ENCODE results near the gene RASAL1.

The RASAL1 gene

GRCh38 chr12:113093409-113094101 lies 42.0 kb downstream of the RASAL1 start:
- no peak for DNase-seq

DNA sequence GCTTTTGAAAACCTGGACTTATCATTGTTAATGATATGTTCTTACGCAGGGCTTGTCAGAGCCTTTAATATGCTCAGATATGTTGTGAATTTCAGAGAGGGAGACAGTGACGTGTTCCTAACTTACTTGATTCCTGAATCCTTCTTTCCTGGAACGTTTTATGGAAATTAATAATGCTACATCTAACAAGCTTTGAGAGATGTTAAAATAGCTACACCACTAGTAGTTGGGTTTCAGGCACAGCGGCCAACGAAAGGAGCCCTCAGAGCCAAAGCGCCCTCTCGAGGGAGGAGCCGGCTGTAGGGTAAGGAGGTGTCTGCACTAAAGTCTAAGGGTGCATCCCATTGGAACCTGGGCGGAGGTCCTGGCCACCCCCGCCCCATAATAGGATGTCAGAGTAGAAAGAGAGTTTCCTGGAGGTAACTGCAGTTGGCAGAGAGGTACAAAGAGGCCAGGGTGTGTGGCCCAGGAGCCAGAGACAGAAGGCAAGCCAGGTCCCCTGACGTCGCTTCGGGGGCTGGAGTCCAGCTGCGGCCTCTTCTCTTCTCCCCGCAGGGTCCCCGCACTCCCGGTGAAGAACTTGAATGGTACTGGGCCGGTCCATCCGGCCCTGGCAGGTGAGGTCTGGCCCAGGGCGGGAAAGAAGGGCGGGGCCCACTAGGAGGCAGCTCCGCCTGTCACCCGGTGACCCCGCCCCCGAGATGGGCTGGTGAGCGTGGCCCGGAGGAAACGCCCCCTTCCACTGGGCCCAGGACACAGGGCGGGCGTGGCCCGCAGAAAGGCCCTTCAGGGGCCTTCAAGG lies 42.8 kb downstream of the RASAL1 start:
- no peak for DNase-seq

DNA sequence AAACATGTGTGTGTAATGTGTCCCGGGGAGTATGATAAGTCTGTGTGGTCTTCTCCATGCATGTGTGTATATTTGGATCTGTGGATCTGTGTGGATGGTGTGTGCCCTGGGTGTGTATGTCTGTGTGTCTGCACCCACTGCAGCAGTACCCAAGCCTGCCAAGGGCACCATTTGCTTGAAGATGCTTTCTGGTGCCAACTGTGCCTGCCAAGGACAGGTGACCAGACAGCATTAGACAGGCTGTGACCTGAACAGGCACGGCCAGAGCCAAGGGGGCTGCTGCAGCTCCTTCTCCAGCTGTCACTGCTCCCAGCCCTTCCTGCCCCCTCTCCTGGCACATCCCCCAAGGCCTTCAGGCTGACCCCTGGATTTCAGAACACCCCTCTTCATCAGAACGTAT lies 44.1 kb downstream of the RASAL1 start:
- DNase-seq: no peak

- DNase-seq: no peak
These were observed 44.8 kb downstream of the RASAL1 start for GRCh38 chr12:113090740-113091139.

DNA sequence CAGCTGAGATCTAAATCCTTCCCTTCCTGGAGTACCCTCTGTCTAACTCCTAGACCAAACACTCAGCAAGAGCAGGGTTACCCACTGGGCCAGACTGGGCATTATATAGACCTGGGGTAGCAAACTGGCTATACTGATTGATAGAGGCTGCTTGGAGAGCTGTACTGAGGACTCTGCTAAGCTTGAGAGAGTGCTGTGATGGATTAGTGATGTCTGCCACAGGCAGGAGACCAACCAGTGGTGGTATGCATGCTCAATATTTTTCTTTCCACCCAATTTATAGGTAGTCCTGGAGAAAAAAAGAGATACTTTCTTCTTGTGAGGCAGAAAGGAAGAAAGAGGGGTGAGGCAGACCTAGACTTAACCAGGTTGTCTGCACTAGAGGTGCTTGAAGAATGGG lies 45.7 kb downstream of the RASAL1 start:
- DNase-seq: no peak

GRCh38 chr12:113088971-113089756 lies 46.4 kb downstream of the RASAL1 start:
- DNase-seq: no peak

DNA sequence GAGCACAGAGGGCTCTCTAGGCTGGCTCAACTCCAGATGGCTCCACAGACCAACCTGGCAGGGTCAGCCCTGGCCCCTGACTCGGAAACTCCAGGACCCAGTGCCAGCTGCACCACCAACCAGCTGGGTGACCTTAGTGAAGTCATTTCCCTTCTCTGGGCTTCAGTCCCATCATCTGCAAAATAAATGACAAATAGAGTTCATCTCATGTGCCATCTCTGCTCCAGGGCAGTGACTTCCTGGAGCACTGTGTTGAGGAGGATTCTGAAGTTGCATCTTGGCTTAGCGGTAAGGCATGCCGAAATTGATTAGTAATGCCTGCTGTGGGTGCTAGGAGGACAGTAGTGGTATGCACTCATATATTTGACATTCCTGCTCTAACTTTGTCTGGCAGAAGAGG lies 47.5 kb downstream of the RASAL1 start:
- DNase-seq: no peak

DNA sequence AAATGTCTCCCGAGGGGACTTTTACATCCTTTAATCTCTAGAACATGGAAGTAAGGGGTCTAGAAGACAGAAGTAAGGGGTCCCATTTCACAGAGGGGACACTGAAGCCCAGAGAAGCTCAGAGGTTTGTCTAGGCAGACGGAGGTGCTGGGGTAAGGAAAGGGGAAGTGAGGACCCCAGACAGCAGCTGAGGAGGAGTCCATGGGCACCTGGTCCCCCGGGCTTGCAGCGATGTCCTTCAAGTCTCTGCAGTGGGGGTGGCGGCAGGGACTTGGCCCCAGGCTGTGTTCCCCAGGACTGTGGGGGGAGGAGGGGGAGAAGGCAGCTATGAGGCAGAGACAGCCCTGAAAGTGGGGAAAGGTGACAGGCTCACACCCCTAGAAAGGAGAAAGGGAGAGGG lies 48.4 kb downstream of the RASAL1 start:
- DNase-seq: no peak

DNA sequence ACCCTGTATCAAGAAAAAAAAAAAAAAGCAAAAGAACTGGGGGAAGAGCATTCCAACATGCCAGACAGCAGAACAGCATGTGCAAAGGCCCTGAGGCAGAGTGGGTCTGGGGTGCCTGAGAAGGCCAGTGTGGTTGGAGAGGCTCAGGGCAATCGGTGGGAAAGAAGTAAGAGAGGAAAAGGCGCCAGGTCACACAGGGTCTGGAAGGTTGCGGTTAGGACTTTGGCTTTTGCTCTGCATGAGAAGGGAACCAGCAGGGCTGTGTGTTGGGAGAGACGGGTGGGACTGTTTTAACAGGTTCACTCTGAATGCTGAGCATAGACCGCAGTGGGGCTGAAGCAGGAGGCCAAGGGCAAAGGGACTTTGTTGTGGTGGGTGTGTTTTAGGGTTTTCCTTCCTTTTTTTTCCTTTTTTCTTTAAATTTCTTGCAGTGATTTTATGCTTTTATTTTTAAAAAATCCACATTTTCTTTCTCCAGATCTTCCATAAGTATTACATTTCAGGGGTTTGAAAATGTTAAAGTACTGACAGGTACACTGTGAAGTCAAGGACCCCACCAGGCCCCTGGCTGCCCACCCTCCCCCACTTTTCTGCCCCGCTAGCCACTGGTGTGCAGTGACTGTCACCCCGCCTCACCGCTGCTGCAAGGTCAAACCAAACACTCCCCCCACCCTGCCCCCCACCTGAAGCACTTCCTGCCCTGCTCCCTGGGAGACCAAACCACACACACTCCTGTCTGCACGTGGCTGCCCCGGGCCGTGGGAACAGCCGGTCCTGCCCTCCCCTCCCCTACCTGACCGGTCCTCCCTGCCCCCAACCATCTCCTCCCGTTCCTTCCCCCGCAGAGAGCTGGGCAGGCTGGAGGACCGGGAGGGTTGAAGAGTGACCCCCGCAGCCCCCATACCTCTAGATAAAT lies 49.1 kb downstream of the RASAL1 start:
- DNase-seq: no peak

- DNase-seq: no peak
These were observed 51.6 kb downstream of the RASAL1 start for GRCh38 chr12:113083863-113084435.

DNA sequence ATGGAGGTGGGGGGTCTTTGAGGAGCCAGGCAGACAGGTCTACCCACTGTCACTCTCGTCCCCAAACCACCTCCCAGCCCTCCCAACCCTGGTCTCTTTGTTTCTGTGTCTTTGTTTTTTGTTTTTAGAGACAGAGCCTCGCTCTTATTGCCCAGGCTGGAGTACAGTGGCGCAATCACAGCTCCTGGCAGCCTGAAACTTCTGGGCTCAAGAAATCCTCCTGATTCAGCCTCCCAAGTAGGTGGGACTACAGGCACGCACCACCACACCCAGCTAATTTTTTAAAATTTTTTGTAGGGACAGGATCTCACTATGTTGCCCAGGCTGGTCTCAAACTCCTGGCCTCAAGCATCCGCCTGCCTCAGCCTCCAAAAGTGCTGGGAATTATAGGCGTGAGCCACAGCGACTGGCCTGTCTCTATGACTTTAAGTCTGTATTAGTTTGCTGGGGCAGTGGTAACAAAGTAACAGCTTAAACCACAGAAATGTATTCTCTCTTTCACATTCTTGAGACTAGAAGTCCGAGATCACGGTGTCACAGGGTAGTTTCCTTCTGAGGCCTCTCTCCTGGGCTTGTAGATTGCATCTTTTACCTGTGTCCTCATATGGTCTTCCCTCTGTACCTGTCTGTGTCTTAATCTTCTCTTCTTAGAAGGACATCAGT lies 52.9 kb downstream of the RASAL1 start:
- DNase-seq: no peak

DNA sequence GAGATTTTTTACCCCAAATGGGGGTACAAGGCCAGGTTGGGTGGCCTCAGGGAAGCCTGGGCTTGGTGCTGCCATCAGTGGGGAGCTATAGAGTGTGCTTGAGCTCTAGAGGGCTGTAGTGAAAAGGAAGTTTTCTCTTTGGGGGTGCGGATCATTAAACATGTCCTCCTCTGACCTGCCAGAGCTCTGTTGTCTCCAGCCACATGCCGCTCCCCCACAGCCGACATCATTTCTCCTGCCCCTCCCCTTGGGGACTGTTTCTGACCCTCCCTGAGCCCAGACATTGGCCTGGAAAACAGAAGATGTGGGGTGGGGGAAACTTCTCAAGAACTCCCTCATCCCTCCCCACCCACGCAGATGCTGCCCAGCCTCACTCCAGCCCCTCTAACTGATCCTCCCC lies 53.7 kb downstream of the RASAL1 start:
- DNase-seq: no peak

DNA sequence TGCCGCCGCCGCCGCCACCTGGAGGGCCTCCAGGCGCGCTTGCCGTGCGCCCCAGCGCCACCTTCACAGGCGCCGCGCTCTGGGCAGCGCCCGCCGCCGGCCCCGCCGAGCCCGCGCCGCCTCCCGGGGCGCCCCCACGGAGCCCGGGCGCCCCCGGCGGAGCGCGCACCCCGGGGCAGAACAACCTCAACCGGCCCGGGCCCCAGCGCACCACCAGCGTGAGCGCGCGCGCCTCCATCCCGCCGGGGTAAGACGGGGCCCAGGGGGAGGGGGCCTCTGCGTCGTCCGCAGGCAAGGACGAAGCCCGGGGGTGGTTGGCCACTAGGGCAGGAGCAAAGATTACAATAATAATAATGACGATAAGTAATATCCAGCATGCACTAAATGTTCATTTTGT lies 57.7 kb downstream of the RASAL1 start:
- no peak for DNase-seq

DNA sequence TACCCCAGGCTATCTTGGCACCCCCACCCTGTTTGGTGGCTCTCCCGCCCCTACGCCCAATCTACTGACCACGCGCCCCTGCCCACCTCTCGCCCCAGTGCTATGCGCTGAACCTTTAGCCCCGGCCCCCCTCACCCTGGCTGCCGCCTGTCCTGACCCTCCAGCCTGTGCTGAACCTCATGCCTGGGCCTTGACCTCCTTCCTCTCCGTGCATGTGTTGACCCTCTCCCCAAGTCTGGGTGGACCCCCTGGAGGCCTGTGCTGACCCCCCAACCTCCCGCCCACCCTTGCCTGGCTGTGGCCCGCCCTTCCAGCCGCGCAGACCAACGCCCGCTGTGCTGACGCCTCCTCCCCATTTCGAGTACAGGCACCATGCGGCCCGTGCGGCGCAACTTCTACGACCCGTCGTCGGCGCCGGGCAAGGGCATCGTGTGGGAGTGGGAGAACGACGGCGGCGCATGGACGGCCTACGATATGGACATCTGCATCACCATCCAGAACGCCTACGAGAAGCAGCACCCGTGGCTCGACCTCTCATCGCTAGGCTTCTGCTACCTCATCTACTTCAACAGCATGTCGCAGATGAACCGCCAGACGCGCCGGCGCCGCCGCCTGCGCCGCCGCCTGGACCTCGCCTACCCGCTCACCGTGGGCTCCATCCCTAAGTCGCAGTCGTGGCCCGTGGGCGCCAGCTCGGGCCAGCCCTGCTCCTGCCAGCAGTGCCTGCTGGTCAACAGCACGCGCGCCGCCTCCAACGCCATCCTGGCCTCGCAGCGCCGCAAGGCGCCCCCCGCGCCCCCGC lies 58.3 kb downstream of the RASAL1 start:
- no peak for DNase-seq

DNA sequence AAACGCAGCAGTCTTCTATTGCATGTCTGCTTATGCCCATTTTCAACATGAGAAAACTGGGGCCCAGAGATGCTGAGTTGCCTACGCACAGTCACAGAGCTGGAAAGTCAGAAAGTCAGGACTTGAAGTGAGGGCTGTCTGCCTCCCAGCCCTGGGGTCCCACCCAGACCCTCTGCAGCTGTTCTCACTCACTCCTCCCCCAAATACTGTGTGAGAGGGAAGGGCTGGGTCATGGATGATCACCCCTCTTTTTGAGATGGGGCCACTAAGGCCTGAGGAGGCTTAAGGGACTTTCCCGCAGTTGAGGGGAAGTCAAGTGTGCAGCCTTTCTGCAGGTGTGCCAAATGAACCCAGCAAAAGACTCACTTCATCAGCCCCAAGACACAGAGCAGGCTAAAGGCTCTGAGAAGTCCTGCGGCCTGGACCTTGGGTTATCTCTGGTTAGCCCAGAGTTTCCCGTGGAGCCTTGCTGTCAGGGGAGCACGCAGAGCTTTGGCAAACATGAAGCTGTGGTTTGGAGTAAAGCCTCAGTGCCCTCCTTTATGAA lies 60.4 kb downstream of the RASAL1 start:
- no peak for DNase-seq

GRCh38 chr12:113073586-113073985 lies 62.0 kb downstream of the RASAL1 start:
- DNase-seq: no peak

DNA sequence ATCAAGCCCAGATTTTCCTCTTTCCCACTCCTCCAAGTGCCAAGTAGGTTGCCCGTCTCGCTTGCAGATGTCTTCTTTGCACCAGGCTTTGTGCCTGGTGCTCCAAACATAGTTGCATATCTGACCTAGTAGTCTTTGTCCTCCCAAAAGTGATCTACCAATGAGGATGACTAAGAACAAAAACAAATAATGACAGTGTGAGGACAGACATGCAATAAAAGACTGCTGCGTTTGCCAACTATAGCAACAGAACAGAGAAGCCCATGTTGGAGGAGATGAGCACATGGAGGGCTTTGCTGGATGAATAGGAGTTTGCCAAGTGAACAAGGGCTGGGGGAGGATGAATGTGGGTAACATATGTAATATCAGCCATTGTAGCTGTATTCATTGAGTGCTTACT lies 63.4 kb downstream of the RASAL1 start:
- DNase-seq: no peak

DNA sequence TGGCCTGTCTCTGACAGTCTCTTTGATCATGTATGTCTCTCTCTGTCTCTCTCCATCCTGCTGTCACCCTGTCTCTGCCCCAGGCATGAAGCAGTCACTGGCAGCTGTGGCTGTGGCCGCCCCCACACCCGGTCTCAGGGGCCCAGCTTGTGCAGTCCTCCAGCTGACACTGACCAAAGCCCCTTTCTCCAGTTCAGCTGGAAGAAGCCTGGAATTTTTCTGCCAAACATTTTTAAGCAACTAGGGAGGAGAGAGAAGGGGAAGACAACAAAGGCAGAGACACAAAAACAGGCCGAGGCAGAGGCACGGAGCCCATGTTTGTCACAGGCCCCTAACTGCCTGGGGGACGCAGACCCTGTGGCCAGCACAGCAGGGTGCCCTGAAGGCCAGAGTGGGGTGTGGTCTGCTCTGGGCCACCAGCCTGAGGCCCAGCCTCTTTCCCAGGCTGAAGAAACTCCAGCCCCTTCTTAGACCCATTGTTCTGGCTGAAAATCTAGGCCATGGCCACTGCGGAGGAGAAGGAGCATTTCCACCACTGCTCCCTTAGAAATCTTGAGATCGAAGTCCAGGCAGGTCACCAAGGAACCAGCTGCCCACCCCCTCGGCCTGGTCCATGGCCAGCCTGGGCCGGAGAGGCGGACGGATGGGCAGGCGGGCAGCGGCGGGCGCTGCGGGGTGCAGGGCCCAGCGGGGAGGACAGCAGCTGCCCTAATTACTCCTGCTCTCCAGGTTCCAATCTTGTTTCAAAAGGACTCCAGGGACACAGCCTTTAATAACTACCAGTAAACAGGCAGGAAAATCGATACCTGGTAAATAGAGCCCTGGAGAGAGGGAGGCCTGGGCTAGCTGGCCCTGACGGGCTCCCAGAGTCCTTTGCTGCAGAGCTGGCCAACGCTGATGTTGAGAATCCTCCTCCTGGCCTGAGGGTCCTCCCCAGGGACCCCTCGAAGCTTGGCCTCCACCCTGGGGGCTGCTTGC lies 64.1 kb downstream of the RASAL1 start:
- peak; percentile 71 for DNase-seq
